ENCODE results near the gene NRF1. TPM values are rescaled to one million over a fixed set of nuclear protein-coding genes. Genes with fewer than 3 reads are reported as not detected.
"Not testable (repeated sequence)": the region's sequence is repeated elsewhere in the genome, so short reads cannot be mapped to it uniquely, and the experiment has no call there.

The NRF1 gene
- 10 to 100 TPM; 15.3 to 22.5 TPM for total RNA-seq

GRCh38 chr7:129611246-129612111 is at the start of gene NRF1:
TSS of gene NRF1 (plus strand) at chr7:129611720. CDS start at chr7:129657352, 45,632 bp downstream.
- peaks cover 30% of the 10 kb centered on the region for H3K36me3 Mint-ChIP-seq (ENCODE audit: low read depth)
- H3K4me1 Mint-ChIP-seq: peaks cover 34% of the 10 kb centered on the region
- H3K9me3 Mint-ChIP-seq: no peaks in the 10 kb centered on the region
- H3K27ac Mint-ChIP-seq: peak within 1 kb of the TSS; percentile 98
- ATAC-seq (replicated peaks): peak; percentile 89
- no peaks in the 10 kb centered on the region for H3K27me3 Mint-ChIP-seq
- H3K4me3 Mint-ChIP-seq: peak within 1 kb of the TSS; percentile 93

GRCh38 chr7:129566323-129566722 is 45.2 kb upstream of the NRF1 start:
- ATAC-seq (replicated peaks); H3K36me3 Mint-ChIP-seq (ENCODE audit: low read depth); H3K4me1 Mint-ChIP-seq; H3K27ac Mint-ChIP-seq; H3K4me3 Mint-ChIP-seq; H3K9me3 Mint-ChIP-seq: not testable (repeated sequence)
- H3K27me3 Mint-ChIP-seq: peaks cover 36% of the 10 kb centered on the region

GRCh38 chr7:129567377-129567776 is 44.1 kb upstream of the NRF1 start:
- peaks cover 36% of the 10 kb centered on the region for H3K27me3 Mint-ChIP-seq
- no peak overlapping the region for H3K27ac Mint-ChIP-seq
- H3K9me3 Mint-ChIP-seq: peaks cover 6% of the 10 kb centered on the region
- H3K36me3 Mint-ChIP-seq (ENCODE audit: low read depth): no peaks in the 10 kb centered on the region
- H3K4me1 Mint-ChIP-seq: no peaks in the 10 kb centered on the region
- ATAC-seq (replicated peaks): no peak
- no peak overlapping the region for H3K4me3 Mint-ChIP-seq

DNA sequence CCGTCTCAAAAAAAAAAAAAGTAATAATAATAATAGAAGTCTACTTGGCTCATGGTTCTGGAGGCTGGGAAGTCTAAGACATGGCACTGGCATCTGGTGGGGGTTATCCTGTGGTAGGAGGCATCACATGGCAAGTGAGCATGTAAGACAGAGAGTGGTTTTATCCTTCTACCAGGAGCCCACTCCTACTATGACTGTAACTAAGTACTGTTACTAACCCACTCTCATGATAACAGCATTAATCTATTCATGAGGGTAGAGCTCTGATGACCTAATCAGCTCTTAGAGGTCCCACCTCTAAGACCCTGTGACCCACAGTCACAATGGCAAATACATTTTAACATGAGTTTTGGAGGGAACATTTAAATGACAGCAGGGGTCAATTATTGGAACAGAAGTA is 43.3 kb upstream of the NRF1 start:
- H3K27ac Mint-ChIP-seq: no peak overlapping the region
- ATAC-seq (replicated peaks): no peak
- peaks cover 6% of the 10 kb centered on the region for H3K9me3 Mint-ChIP-seq
- no peaks in the 10 kb centered on the region for H3K36me3 Mint-ChIP-seq (ENCODE audit: low read depth)
- H3K4me3 Mint-ChIP-seq: no peak overlapping the region
- H3K27me3 Mint-ChIP-seq: peaks cover 36% of the 10 kb centered on the region
- no peaks in the 10 kb centered on the region for H3K4me1 Mint-ChIP-seq

DNA sequence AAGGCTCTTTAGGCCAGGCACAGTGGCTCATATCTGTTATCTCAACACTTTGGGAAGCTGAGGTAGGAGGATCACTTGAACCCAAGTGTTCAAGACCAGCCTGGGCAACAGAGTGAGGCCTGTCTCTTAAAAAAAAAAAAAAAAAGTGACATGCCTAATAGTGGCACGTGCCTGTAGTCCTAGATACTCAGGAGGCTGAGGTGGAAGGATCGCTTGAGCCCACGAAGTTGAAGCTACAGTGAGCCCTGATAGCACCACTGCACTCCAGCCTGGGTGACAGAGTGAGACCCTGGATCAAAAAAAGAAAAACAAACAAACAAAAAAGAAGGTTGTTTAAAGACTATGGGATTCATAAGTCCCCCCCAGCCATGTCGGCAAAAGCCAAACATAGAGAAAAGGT is 42.2 kb upstream of the NRF1 start:
- peaks cover 31% of the 10 kb centered on the region for H3K27me3 Mint-ChIP-seq
- no peak for ATAC-seq (replicated peaks)
- H3K4me1 Mint-ChIP-seq: no peaks in the 10 kb centered on the region
- peaks cover 6% of the 10 kb centered on the region for H3K9me3 Mint-ChIP-seq
- no peak overlapping the region for H3K27ac Mint-ChIP-seq
- H3K4me3 Mint-ChIP-seq: no peak overlapping the region
- no peaks in the 10 kb centered on the region for H3K36me3 Mint-ChIP-seq (ENCODE audit: low read depth)

- Mint-ChIP-seq H3K9me3 (peaks cover 6% of the 10 kb centered on the region), H3K27ac (no peak overlapping the region), H3K4me3 (no peak overlapping the region), H3K4me1 (no peaks in the 10 kb centered on the region), H3K36me3 (ENCODE audit: low read depth) (no peaks in the 10 kb centered on the region), H3K27me3 (peaks cover 28% of the 10 kb centered on the region)
- ATAC-seq (replicated peaks): no peak
These were observed 41.7 kb upstream of the NRF1 start for GRCh38 chr7:129569811-129570215.

- H3K27me3 Mint-ChIP-seq: peaks cover 25% of the 10 kb centered on the region
- no peaks in the 10 kb centered on the region for H3K4me1 Mint-ChIP-seq
- no peaks in the 10 kb centered on the region for H3K36me3 Mint-ChIP-seq (ENCODE audit: low read depth)
- no peak for ATAC-seq (replicated peaks)
- H3K9me3 Mint-ChIP-seq: peaks cover 7% of the 10 kb centered on the region
- H3K4me3 Mint-ChIP-seq: no peak overlapping the region
- no peak overlapping the region for H3K27ac Mint-ChIP-seq
These were observed 40.3 kb upstream of the NRF1 start for GRCh38 chr7:129571201-129571600.

GRCh38 chr7:129572205-129572604 is 39.3 kb upstream of the NRF1 start:
- Mint-ChIP-seq H3K27ac (no peak overlapping the region), H3K27me3 (peaks cover 16% of the 10 kb centered on the region), H3K36me3 (ENCODE audit: low read depth) (no peaks in the 10 kb centered on the region), H3K9me3 (peaks cover 7% of the 10 kb centered on the region), H3K4me1 (no peaks in the 10 kb centered on the region), H3K4me3 (no peak overlapping the region)
- no peak for ATAC-seq (replicated peaks)

GRCh38 chr7:129574487-129574886 is 37.0 kb upstream of the NRF1 start:
- Mint-ChIP-seq H3K9me3 (peaks cover 5% of the 10 kb centered on the region), H3K36me3 (ENCODE audit: low read depth) (no peaks in the 10 kb centered on the region), H3K27me3 (peaks cover 8% of the 10 kb centered on the region), H3K4me3 (no peak overlapping the region), H3K27ac (no peak overlapping the region), H3K4me1 (no peaks in the 10 kb centered on the region)
- no peak for ATAC-seq (replicated peaks)

DNA sequence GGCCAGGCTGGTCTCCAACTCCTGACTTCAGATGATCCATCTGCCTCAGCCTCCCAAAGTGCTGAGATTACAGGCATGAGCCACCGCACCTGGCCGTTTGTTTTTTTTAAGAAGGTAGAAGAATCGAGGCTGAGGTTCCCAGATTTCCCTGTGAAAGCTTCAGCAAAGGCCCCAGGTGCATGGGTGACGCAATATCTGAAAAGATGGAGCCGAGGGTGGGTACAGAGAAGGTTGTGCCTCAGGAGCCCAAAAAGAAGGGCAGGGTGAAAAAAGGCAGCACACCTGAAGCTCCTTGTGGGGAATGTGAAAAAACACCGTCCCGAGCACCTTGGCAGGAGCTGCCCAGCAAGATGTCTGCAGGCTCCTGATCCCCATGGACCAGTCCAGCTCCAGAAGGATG is 35.8 kb upstream of the NRF1 start:
- peaks cover 6% of the 10 kb centered on the region for H3K27me3 Mint-ChIP-seq
- no peak for ATAC-seq (replicated peaks)
- H3K4me1 Mint-ChIP-seq: no peaks in the 10 kb centered on the region
- H3K27ac Mint-ChIP-seq: no peak overlapping the region
- peaks cover 5% of the 10 kb centered on the region for H3K9me3 Mint-ChIP-seq
- H3K36me3 Mint-ChIP-seq (ENCODE audit: low read depth): no peaks in the 10 kb centered on the region
- no peak overlapping the region for H3K4me3 Mint-ChIP-seq

DNA sequence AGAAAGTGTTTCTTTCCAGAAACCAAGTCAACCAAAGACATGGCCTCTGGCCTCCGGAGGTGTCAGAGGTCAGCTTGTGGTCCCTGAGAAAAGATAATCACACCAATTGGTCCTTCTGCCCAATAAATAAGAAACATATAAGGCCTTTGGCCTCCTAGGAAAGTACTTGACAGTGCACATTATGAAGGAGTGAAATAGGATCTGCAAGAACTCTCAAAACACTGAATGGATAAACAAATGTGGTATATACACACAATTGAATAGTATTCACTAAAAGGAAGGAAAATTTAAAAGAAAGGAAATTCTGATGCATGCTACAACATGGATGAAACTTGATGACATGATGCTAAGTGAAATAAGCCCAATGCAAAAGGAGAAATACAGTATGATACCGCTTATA is 35.4 kb upstream of the NRF1 start:
- Mint-ChIP-seq H3K4me3 (no peak overlapping the region), H3K36me3 (ENCODE audit: low read depth) (no peaks in the 10 kb centered on the region), H3K4me1 (no peaks in the 10 kb centered on the region), H3K9me3 (peaks cover 5% of the 10 kb centered on the region), H3K27me3 (peaks cover 6% of the 10 kb centered on the region), H3K27ac (no peak overlapping the region)
- no peak for ATAC-seq (replicated peaks)

GRCh38 chr7:129578829-129579228 is 32.7 kb upstream of the NRF1 start:
- Mint-ChIP-seq H3K27me3 (peaks cover 3% of the 10 kb centered on the region), H3K36me3 (ENCODE audit: low read depth) (no peaks in the 10 kb centered on the region), H3K27ac (no peak overlapping the region), H3K4me1 (no peaks in the 10 kb centered on the region), H3K4me3 (no peak overlapping the region), H3K9me3 (peaks cover 5% of the 10 kb centered on the region)
- no peak for ATAC-seq (replicated peaks)

DNA sequence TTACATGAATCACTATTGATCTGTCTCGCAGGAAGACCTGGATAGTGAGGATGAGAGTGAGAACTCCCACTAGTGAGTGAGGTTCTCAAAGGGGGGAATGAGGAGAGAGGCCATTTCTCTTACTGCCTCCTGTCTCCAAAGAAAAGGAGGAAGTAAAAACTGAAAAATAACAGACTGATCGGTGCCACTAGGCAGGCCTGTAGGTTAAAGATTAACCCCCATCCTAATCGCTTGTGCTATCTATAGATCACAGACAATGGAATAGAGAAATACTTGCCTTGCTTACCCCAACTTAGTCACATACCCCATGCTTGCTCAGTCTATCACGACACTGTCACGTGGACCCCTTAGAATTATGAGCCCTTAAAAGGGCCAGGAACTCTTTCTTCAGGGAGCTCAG is 25.3 kb upstream of the NRF1 start:
- not testable (repeated sequence) for H3K9me3 Mint-ChIP-seq; H3K4me1 Mint-ChIP-seq; H3K36me3 Mint-ChIP-seq (ENCODE audit: low read depth); ATAC-seq (replicated peaks); H3K4me3 Mint-ChIP-seq; H3K27ac Mint-ChIP-seq
- H3K27me3 Mint-ChIP-seq: peaks cover 14% of the 10 kb centered on the region

DNA sequence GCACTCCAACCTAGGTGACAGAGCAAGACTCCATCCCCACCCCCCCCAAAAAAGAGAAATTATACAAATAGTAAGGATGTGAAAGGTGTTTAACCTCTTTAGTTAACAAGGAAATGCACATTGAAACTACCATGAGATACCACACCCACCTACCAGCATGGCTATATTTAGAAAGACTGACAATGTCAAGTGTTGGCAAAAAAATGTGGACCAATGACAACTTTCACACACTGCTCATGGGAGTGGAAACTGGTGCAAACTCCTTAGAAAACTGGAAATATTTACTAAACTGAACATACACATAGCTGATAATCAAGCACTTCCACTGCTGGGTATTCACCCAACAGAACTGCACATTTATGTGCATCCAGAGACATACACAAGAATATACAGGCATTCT is 23.3 kb upstream of the NRF1 start:
- H3K36me3 Mint-ChIP-seq (ENCODE audit: low read depth): no peaks in the 10 kb centered on the region
- H3K4me1 Mint-ChIP-seq: no peaks in the 10 kb centered on the region
- H3K4me3 Mint-ChIP-seq: no peak overlapping the region
- H3K27ac Mint-ChIP-seq: no peak overlapping the region
- ATAC-seq (replicated peaks): no peak
- peaks cover 14% of the 10 kb centered on the region for H3K27me3 Mint-ChIP-seq
- H3K9me3 Mint-ChIP-seq: peaks cover 8% of the 10 kb centered on the region

GRCh38 chr7:129591868-129592267 is 19.7 kb upstream of the NRF1 start:
- Mint-ChIP-seq H3K4me1 (no peaks in the 10 kb centered on the region), H3K4me3 (no peak overlapping the region), H3K27me3 (peaks cover 12% of the 10 kb centered on the region), H3K27ac (no peak overlapping the region), H3K36me3 (ENCODE audit: low read depth) (no peaks in the 10 kb centered on the region), H3K9me3 (no peaks in the 10 kb centered on the region)
- ATAC-seq (replicated peaks): no peak
